Subcutaneous adipose tissue (tissue), 4 donors: ENCODE results near the gene HOXB2. TPM values are rescaled to one million over a fixed set of nuclear protein-coding genes. Genes with fewer than 3 reads are reported as not detected.

Experiments used
- total RNA-seq, 4 donors: library from RNA; depleted of rRNA; stranded (reverse); fragments of >200 nt; gene quantifications; one replicate each; pipeline ENCODE4 v1.1.0, GENCODE V29; 2016
- TF ChIP-seq, protein P1 (sequence below): fragments of 450-650 bp; IDR thresholded peaks from one replicate; pipeline ENCODE4 v1.5.1; 2016; ENCODE audit warnings: low read depth, mild to moderate bottlenecking, control low read depth, antibody characterized with exemption, moderate library complexity

HOXB2 gene
- total RNA-seq, 4 donors from 2014 or later: 12.1 to 21.1 (median 13.7) TPM

DNA sequence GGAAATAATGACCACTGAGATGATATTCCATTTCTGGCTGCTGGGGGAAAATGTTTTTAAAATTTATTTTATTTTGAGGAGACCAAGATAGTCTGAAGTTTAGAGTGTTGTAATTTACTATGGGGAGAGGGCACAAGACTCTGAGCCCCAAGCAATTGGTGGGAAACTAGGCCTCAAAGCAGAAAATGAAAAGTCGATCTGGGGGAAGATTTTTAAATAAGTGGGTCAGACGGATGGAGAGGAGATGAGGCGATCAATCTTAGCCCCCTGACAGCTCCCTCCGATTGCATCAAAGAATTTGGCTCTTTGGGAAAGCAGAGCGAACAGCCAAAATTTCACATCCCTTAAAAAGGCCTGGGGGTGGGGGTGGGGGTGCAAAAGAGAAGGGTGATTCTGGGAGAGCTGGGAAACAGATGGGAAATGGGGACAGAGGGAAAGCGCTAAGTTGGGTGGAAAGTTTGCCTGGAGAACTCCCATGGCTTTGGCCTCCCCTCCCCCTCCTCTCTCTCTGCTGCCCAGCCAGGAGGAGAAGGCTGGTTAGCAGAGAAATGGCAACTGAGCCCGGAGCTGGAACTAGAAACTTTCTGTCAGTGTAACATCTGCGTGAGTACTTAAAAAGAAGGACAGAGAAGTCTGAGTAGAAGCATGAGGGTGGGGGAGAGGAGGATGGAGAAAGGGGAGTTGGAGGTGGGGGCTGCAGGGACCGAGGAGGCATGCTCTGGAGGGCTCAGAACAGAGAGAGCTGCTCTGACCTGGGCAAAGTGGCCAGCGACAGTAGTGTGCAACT, 1.4 kb upstream of the HOXB2 start:
- TF ChIP-seq, protein P1, sequence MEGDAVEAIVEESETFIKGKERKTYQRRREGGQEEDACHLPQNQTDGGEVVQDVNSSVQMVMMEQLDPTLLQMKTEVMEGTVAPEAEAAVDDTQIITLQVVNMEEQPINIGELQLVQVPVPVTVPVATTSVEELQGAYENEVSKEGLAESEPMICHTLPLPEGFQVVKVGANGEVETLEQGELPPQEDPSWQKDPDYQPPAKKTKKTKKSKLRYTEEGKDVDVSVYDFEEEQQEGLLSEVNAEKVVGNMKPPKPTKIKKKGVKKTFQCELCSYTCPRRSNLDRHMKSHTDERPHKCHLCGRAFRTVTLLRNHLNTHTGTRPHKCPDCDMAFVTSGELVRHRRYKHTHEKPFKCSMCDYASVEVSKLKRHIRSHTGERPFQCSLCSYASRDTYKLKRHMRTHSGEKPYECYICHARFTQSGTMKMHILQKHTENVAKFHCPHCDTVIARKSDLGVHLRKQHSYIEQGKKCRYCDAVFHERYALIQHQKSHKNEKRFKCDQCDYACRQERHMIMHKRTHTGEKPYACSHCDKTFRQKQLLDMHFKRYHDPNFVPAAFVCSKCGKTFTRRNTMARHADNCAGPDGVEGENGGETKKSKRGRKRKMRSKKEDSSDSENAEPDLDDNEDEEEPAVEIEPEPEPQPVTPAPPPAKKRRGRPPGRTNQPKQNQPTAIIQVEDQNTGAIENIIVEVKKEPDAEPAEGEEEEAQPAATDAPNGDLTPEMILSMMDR: no peak

DNA sequence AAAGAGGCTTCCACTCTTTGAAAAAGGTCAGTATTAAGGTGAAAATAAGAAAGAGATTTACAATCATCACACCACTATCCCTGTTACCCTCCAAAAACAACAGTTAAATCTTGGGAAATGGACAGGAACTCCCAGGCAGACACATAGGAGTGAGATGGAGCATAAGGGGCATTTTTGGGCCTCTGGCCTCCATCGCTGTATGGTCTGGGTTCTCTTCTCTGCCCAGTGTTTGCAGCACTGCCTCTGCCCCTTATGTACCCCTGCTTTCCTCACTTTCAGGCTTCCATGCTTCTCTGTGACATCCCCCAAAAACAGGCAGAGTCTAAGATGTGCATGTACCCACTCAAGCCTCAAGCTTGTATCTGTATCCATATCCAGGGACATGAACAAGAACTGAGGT, 630 bp upstream of the HOXB2 start:
- TF ChIP-seq, protein P1: no peak

DNA sequence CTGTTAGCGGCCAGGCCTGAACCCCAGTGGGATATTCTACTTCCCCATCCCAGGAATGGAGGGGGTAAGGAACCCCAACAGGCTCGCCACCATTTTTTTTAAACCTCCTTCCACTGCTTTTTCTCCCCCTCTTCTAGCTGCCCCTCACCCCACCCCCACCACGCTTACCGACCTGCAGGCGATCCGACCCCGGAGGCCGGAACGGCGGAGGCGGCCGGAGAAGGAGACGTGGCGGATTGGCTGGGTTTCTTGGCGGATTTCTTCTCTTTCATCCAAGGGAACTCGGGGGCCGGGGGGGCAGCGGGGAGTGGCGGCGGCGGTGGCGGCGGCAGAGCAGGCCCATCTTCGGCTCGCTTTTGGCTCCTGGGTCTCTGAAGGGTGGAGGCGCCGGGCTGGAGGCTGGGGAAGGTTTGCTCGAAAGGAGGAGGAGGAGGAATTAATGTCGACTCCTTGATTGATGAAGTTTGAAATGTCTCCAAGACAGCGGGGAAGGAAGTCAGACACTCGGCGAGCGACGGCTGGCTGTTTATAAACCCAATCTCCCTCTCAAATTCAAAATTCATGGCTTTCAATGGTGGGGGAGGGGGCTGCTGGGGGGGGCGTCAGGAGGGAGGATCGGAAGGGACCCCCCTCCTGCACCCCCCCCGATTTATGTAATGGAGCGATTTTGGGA, 424 bp downstream of the HOXB2 start:
- TF ChIP-seq, protein P1: no peak

DNA sequence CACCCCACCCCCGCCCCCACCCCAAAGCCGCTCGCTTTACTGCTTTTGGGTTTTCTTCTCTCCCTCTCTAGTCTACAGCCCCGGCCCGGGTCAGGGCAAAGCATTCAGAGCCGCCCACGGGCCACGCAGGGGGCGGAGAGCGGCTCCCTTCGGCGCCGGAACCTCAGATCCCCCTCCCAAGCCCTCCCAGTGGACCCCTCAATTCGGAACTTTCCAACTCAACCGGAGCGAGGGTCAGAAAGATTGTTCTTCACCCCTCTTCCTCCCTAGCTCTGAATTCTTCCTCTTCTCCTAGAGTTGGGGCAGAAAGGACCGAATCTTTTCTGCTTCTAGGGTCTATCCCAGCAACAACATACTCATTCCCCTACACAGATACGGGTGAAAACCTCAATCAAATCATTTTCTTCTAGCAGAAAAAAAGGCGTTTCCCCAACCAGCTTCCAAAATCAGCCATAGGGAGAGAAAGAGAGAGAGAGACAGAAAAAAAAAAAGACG, 1.0 kb downstream of the HOXB2 start:
- TF ChIP-seq, protein P1: no peak

DNA sequence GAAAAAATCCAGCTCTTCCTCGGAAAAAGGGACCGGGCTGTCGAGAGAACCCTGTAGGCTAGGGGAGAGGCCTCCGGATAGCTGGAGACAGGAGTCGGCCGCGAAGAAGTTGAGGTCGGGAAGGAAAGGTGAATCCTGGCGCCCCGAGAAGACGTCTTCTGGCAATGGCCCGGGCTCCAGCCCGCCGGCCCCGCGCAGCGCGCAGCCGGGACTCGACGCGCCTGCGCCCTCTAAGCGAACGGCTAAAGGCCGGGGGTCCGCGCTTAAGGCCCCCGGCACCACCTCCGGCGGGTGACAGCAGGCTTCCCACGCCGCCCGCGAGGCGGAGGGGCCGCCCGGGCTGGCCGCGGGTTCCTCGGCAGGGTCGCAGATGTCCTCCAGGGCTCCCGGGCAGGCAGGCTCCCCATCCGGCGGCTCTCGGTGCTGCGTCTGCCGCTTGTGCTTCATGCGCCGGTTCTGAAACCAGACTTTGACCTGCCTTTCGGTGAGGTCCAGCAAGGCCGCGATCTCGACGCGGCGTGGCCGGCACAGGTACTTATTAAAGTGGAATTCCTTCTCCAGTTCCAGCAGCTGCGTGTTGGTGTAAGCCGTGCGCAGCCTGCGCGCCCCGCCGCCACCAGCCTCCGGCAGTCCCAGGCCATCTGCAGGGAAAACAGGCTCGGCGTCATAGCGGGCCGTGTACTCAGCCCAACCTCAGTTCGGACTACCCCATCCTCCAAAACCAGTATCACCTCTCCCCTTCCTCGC, 1.6 kb downstream of the HOXB2 start:
- TF ChIP-seq, protein P1: no peak

DNA sequence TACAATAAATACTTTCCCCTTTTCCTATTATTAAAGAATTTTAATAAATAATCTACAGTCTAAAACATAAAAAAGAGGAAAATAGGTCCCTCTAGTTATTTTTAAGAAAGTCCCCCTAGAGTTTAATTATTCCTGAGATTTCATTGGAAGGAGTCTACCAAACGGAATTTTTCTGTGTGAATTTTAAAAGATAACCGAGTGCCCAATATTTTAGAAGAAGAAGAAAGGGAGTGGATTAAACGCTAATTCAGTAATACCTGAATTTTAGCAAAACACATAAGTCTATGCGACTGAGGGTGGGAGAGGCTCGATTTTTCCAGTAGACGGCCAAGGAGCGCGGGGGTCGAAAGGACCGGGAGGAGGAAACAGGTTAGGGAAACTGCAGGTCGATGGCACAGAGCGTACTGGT, 2.2 kb downstream of the HOXB2 start:
- TF ChIP-seq, protein P1: no peak
